SU-DHL-6 (cell line): Measurements from ENCODE around the gene PGF.

Experiments
- EZH2phosphoT487 ChIP-seq: fragments of 200-600 bp; sonication (generic), shearing (Covaris generic); conservative IDR thresholded peaks from 2 replicates; pipeline ENCODE4 v1.6.1; 2018; ENCODE audit warnings: mild to moderate bottlenecking, antibody characterized with exemption, low read length, moderate library complexity, mixed read lengths
- TF ChIP-seq, protein P1 (sequence below): fragments of 200-600 bp; sonication (generic); IDR thresholded peaks from one replicate; pipeline ENCODE4 v1.5.1; 2017; ENCODE audit warnings: antibody characterized with exemption, mild to moderate bottlenecking, low read length, moderate library complexity; ENCODE audit not compliant: insufficient read depth, poor library complexity, severe bottlenecking

DNA sequence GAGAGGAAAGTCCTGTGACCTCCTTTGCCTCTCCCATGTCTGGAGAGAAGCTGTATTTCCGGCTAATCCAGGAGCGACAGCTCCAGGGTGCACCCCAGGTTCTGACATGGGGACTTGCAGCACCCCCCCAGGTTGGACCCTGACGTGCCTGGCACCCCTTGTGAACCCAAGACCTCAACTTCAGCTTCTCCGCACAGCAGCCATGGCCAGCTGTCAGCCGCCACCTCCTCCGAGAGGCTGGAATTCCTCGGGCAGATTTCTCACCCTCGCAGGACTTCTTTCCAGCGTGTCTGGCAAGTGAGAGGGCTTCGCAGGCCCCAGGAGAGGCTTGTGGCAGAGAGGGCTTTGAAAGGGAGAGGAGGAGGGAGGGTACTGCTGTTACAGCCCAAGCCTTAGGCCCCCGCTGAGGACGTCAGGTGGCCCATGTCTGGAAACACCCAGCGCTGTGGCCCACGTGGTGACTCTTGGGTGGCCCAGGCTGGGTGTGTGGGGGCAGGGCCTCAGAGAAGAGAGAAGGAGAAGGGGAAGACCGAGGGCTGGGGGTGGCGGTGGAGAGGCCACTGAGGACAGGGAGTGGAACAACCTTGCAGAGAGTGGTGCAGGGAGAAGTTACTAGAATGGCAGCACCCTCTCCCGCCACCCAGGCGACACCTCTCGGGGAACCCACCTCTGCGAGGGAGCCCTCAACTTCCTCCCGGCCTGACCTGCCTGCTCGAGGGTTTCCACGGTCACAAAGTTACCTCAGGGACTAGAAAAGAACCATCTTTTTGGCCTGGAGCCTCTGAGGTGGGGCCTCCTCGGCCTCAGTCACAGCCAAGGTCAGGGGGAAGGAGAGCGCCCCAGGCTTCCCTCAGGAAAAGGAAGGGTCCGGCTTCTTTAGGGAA is 20.7 kb downstream of the PGF start:
- TF ChIP-seq EZH2phosphoT487 = no peak
- TF ChIP-seq, protein P1, sequence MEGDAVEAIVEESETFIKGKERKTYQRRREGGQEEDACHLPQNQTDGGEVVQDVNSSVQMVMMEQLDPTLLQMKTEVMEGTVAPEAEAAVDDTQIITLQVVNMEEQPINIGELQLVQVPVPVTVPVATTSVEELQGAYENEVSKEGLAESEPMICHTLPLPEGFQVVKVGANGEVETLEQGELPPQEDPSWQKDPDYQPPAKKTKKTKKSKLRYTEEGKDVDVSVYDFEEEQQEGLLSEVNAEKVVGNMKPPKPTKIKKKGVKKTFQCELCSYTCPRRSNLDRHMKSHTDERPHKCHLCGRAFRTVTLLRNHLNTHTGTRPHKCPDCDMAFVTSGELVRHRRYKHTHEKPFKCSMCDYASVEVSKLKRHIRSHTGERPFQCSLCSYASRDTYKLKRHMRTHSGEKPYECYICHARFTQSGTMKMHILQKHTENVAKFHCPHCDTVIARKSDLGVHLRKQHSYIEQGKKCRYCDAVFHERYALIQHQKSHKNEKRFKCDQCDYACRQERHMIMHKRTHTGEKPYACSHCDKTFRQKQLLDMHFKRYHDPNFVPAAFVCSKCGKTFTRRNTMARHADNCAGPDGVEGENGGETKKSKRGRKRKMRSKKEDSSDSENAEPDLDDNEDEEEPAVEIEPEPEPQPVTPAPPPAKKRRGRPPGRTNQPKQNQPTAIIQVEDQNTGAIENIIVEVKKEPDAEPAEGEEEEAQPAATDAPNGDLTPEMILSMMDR = no peak
